ENCODE data around the gene SH3TC1. TPM values are rescaled to one million over a fixed set of nuclear protein-coding genes. Genes with fewer than 3 reads are reported as not detected.

Gene SH3TC1
- total RNA-seq, 1 donor from 2014 or later: 64.5 TPM

DNA sequence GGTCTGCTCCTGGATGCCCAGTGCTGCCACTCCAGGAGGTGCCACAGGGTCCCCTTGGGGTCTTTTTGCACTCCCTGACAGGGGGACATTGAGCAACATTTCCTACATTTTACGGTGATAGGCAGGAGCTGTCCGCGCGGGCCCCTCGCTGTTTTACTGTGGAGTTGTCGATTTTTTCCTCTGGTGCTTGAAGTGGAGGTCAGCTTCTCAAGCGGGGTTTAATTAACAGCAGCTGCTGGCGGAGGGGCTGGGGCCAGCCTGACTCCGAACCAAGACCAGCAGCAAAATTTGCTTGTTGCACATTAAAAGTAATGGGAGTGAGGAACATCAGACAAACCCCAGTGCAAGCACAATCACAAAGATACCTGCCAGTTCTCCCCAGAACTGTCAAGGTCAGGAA is 13.2 kb upstream of the SH3TC1 start:
- TF ChIP-seq, protein P1, sequence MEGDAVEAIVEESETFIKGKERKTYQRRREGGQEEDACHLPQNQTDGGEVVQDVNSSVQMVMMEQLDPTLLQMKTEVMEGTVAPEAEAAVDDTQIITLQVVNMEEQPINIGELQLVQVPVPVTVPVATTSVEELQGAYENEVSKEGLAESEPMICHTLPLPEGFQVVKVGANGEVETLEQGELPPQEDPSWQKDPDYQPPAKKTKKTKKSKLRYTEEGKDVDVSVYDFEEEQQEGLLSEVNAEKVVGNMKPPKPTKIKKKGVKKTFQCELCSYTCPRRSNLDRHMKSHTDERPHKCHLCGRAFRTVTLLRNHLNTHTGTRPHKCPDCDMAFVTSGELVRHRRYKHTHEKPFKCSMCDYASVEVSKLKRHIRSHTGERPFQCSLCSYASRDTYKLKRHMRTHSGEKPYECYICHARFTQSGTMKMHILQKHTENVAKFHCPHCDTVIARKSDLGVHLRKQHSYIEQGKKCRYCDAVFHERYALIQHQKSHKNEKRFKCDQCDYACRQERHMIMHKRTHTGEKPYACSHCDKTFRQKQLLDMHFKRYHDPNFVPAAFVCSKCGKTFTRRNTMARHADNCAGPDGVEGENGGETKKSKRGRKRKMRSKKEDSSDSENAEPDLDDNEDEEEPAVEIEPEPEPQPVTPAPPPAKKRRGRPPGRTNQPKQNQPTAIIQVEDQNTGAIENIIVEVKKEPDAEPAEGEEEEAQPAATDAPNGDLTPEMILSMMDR (IDR thresholded peaks at IDR 0.05): no peak
- no peaks in the 10 kb centered on the region for H3K36me3 ChIP-seq
- intact Hi-C loops (cut with DNase I): no loop called here
- no peak for DNase-seq (ENCODE audit: low spot score in 2 of 2)
- no peak overlapping the region for H3K4me3 ChIP-seq
- no peak overlapping the region for H3K27ac ChIP-seq
- no peaks in the 10 kb centered on the region for H3K9me3 ChIP-seq
- H3K27me3 ChIP-seq: no peaks in the 10 kb centered on the region
- H3K4me1 ChIP-seq: peaks cover 5 to 20% of the 10 kb centered on the region in 2 donors

DNA sequence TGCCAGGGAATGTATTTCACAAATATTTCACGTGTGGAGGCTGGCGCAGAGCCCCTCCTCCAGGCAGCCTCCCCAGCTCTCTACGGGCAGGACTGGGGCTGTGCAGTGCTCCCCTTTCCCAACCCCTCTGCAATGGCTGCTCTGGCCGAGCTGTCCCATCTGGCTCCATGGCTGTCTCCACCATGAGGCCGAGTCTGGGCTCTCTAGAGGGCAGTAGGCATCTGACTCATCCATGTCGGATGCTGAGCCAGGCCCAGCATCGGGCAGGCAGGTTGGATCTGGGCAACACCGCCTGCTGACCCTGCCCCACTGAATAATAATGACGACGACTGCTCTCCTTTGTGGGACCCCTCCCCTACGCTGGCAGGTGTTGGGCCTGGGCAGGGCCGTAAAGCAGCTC is 11.0 kb upstream of the SH3TC1 start:
- peaks cover 9 to 20% of the 10 kb centered on the region in 2 donors for H3K4me1 ChIP-seq
- TF ChIP-seq, protein P1 (IDR thresholded peaks at IDR 0.05): no peak
- no peaks in the 10 kb centered on the region for H3K9me3 ChIP-seq
- no peaks in the 10 kb centered on the region for H3K27me3 ChIP-seq
- H3K27ac ChIP-seq: no peak overlapping the region
- no peaks in the 10 kb centered on the region for H3K36me3 ChIP-seq
- intact Hi-C loops (cut with DNase I): no loop called here
- no peak for DNase-seq (ENCODE audit: low spot score in 2 of 2)
- H3K4me3 ChIP-seq: no peak overlapping the region

DNA sequence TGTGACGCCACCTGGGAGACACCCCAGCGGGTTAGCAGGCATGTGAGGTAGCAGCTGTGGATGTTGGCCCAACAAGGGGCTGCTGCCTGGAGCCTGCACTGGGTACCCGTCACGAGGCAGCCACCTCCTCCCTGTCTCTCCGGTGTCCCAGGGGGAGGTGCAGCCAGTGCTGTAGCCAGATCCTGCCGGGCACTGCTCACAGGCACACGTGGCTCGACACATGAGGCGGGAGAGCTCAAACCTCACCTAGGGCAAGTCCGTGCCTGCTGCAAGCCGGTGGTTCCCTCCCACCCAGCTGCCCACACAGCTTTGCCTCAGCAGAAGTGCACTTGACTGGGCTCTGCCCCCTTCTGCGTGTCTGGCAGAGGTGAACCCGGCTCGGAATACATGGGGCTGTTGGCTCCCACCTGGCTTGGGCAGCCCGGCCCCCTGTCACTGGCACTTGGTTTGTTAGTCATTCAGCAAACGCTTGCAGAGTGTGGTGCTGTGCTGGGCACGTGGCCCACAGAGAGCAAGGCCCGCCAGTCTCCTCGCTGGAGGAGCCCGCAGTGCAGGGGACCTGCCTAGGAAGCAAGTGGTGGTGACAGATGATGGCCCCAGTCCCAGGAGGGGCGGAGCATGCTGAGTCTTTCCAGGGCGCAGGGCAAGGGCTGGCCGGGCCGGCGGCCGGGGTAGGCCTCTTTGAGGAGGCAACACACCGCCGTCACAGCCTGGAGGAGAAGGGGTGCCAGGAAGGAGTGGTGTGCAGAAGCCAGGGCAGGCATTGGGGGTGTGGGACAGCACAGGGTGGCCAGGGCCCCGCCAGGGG is 10.1 kb upstream of the SH3TC1 start:
- TF ChIP-seq, protein P1 (IDR thresholded peaks at IDR 0.05): no peak
- Histone ChIP-seq H3K36me3 (no peaks in the 10 kb centered on the region), H3K27ac (peak overlapping the region; percentile 73 to 74), H3K4me1 (peaks cover 9 to 20% of the 10 kb centered on the region in 2 donors), H3K9me3 (no peaks in the 10 kb centered on the region), H3K4me3 (no peak overlapping the region), H3K27me3 (no peaks in the 10 kb centered on the region)
- DNase-seq (ENCODE audit: low spot score in 2 of 2): peak in 1 of 2 donors; percentile 80
- intact Hi-C loops (cut with DNase I): no loop called here

DNA sequence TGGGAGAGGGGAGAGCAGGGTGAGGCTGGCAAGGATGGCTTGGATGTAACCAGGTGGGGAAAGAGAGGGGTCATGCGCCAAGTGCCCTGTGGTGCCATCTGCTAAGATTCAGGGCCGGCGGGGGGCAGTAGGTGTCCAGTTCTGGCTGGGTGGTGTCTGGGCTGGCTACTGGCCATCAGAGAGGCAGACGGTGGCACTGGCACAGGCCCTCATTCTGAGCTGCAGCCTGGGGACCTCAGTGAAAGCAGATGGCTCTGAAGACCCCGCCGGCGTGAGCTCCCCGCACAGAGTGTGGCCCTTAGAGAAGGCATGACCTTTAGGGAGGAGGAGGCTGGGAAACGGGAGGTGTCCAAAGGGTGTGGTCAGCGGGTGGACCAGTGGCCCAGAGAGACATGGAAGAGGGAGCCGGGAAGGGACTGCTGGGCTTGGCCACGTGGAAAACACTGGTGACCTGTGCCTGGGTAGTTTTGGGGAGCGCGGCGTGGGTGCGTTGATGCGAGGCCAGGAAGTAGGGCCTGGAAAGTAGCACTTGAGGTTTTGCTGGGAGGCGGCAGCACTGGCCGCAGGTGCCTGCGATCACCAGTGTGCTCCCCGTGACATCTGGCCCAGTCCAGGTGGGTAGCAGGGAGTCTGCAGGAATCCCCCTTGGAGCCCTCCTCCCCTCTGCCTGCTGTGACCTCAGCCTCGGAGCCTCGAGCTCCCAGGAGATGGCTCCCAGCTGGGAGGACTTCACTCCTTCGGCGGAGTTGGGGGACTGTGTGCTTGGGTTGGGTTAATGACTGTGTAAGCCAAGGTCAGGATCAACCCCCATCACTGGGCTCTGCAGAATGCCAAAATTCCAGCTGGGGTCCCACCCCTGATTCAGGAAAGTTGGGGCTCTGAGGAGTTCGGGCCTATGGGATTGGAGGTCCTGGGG is 9.3 kb upstream of the SH3TC1 start:
- H3K36me3 ChIP-seq: no peaks in the 10 kb centered on the region
- intact Hi-C loops (cut with DNase I): no loop called here
- no peak for DNase-seq (ENCODE audit: low spot score in 2 of 2)
- H3K4me1 ChIP-seq: peaks cover 9 to 20% of the 10 kb centered on the region in 2 donors
- no peaks in the 10 kb centered on the region for H3K9me3 ChIP-seq
- no peaks in the 10 kb centered on the region for H3K27me3 ChIP-seq
- H3K4me3 ChIP-seq: no peak overlapping the region
- TF ChIP-seq, protein P1 (IDR thresholded peaks at IDR 0.05): no peak
- H3K27ac ChIP-seq: peak overlapping the region; percentile 73 to 74

DNA sequence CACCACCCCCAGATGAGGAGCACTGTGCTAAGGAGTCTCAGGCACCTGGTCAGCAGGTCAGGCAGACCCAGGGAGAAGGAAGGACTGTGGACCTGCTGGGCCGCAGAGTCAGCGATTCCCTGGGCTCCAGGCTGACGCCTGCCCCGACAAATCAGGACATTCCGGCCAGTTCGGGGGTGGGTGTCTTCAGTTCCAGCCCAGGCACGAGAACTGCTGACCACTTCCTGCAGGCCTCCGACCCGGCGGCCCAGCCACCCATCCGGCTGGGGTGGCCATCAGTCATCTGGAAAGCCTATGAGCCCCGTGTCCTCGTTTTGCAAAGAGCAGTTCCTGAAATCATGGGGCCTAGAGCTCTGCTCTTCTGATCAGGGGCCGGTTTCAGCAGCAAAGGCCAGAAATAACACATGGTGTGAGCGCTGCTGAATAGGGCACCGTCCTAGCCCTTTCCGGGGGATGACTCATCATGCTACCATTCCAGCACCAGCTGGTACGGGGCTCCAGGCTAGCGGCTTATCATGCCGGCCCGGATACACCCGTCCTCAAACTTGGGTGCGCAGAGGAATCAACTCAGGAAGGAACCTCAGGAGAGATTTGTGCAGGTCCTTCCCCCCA is 7.8 kb upstream of the SH3TC1 start:
- intact Hi-C loops (cut with DNase I): no loop called here
- H3K36me3 ChIP-seq: no peaks in the 10 kb centered on the region
- TF ChIP-seq, protein P1 (IDR thresholded peaks at IDR 0.05): no peak
- peak overlapping the region; percentile 73 to 74 for H3K27ac ChIP-seq
- H3K9me3 ChIP-seq: no peaks in the 10 kb centered on the region
- no peaks in the 10 kb centered on the region for H3K27me3 ChIP-seq
- peak; percentile 67 to 90 for DNase-seq (ENCODE audit: low spot score in 2 of 2)
- peaks cover 9 to 20% of the 10 kb centered on the region in 2 donors for H3K4me1 ChIP-seq
- peak overlapping the region in 1 of 2 donors; percentile 12 for H3K4me3 ChIP-seq
